Camera-type eye (tissue), 1 donor: Measurements from ENCODE around the gene IQCB1. TPM values are rescaled to one million over a fixed set of nuclear protein-coding genes. Genes with fewer than 3 reads are reported as not detected.

Experiments
- total RNA-seq: library from RNA; depleted of rRNA; stranded (reverse); fragments of >200 nt; gene quantifications from one replicate; pipeline ENCODE4 v1.2.3, GENCODE V29; 2014

IQCB1 gene, protein sequence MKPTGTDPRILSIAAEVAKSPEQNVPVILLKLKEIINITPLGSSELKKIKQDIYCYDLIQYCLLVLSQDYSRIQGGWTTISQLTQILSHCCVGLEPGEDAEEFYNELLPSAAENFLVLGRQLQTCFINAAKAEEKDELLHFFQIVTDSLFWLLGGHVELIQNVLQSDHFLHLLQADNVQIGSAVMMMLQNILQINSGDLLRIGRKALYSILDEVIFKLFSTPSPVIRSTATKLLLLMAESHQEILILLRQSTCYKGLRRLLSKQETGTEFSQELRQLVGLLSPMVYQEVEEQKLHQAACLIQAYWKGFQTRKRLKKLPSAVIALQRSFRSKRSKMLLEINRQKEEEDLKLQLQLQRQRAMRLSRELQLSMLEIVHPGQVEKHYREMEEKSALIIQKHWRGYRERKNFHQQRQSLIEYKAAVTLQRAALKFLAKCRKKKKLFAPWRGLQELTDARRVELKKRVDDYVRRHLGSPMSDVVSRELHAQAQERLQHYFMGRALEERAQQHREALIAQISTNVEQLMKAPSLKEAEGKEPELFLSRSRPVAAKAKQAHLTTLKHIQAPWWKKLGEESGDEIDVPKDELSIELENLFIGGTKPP
- total RNA-seq, result 46.8 TPM

DNA sequence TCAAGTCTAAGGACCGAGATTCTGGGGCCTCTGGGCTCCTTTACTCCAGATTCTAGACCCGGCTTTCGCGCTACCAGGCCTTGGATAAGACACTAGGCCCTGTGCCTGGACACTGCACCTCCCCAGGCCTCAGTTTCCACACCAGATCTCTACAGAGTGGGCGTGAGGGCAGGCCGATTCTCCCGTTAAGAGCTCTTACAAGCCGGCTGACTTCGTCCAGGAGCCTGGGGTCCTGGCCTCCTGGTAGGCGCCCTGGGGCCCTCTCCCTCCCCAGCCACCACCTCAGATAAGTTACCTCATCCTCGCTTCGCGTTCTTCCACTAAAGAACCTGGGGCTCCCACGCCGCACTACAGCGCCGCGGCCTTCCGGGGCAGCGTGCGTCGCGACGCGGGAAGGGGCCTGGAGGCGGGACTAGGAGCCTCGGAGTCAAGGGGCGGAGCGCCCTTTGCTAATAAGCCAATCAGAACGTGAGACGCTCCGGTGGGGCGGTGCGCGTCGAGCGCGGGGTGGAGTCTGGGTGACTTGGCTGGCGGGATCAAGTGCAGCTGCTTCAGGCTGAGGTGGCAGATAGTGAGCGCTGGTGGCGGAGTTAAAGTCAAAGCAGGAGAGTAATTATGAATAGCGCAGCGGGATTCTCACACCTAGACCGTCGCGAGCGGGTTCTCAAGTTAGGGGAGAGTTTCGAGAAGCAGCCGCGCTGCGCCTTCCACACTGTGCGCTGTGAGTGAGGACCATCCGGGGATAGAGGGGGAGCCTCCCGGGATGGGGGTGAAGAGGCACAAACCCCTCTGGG, at the start of gene IQCB1, which contains the start of gene EAF2:
Gene IQCB1, minus strand, starts transcription at position 390 of the 794 bp plus-strand sequence. CDS start 6,100 bp downstream, outside the sequence.
Gene EAF2, plus strand, starts transcription at position 539 of the 794 bp plus-strand sequence. Its CDS starts 77 bp downstream, at position 616.

DNA sequence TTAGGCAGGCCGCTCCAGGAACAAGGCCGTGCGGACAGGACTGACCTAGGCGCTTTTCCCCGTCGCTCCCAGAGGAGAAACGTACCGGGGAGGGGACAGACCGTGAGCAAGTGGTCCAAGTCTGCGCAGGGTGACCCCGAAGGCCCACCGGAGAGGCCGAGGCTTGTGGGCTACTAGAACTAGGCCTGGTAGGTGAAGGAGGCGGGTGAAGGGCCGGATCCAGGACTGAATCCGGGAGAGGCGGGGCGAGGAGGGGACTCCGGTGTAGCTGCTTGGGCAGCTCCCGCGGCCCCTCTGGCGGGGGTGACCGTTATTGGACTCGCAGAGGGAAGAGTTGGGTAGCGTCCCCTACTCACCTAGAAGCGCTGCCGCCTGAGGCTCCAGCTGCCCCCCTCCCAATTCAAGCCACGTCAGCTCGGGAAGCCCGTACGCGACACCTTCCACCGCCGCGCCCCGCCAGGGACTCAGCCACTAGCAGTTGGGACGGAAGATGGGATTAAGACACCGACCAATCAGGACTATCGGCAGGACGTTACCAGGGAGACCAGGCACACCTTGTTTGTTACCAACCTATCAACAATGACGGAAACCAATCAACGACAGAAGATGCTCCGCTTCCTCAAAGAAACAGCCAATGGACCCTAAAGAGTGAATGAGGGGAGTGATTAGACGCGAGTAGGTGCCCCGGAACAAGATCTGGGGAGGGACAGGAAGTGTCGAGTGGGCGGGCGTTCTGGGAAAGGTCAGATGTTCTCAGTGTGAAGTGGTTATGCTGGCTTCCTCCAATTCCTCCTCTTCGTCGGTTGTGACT, 85.4 kb downstream of the IQCB1 start, which contains the start of gene GOLGB1:
Gene GOLGB1, minus strand, starts transcription at position 466 of the 811 bp plus-strand sequence. CDS start 18,770 bp downstream, outside the sequence.

Other genes with a start within 250 kb of the IQCB1 start
- gene FBXO40, start 241.7 kb downstream of the IQCB1 start, total RNA-seq, result 0.22 TPM
- gene HCLS1, start 174.2 kb downstream of the IQCB1 start, total RNA-seq, result 7.0 TPM
- gene GOLGB1, start 85.3 kb downstream of the IQCB1 start, total RNA-seq, result 90.4 TPM
- gene EAF2, start 149 bp upstream of the IQCB1 start, total RNA-seq, result 16.3 TPM
- 28.6 TPM for gene SLC15A2, start 59.3 kb upstream of the IQCB1 start, total RNA-seq
- 0.99 TPM for gene ILDR1, start 187.2 kb upstream of the IQCB1 start, total RNA-seq
- gene CD86, start 220.3 kb upstream of the IQCB1 start, total RNA-seq, result 4.0 TPM